Measurements from ENCODE around the gene MAN2A1. TPM values are rescaled to one million over a fixed set of nuclear protein-coding genes. Genes with fewer than 3 reads are reported as not detected.

MAN2A1 gene
- total and polyA plus RNA-seq, 5 experiments from 2014 or later = 17.5 to 83.9 (median 20.7) TPM

DNA sequence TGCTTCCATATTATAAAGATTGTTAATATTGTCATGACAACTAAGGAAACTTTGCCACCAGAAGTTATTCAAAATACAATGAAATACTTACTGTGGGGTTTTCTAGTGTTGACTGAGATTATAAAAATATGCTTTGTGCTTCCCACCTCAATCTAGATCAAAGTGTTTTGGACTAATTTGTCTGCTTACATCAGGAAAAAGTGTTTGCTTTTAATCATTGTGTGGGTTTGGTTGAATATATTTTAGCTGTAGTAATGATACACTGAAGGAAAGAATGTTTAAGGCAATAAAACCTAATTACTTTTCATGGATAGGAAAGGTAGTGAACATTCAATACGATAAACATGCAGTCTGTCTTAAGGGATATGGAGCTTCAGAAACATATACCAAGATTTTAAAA, 29.8 kb upstream of the MAN2A1 start:
- H3K9me3 Mint-ChIP-seq = no peaks in the 10 kb centered on the region
- POLR2A ChIA-PET = no interaction called here

DNA sequence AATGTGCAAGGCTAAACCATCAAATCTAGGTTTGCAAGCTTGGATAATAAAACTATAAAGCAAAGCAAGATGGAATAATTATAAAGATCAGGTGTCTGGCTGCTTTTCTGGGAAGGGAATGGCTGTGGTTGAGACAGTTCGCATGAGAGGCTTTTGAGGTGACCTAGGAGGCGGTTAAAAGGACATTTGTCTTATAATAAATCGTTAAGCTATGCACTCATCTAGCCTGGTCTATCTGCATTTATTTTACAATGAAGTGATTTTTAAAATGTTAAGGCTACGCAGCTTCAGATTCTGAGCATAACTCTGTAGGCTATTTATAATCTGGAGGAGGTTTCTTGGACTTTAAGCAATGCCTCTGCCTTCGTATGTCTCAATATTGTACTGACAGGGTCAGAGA, 29.4 kb upstream of the MAN2A1 start:
- no peak for DNase-seq
- no peak for ATAC-seq
- POLR2A ChIA-PET = no interaction called here
- H3K36me3 Mint-ChIP-seq = no peaks in the 10 kb centered on the region
- H3K27me3 Mint-ChIP-seq = peaks cover 3 to 20% (median 7%) of the 10 kb centered on the region in 5 donors
- H3K27ac Mint-ChIP-seq = no peak overlapping the region
- peaks cover 10 to 19% (median 17%) of the 10 kb centered on the region in 4 donors for H3K4me1 Mint-ChIP-seq
- H3K4me3 Mint-ChIP-seq = no peak overlapping the region
- no peaks in the 10 kb centered on the region for H3K9me3 Mint-ChIP-seq

More for the DNA sequence above, 29.8 kb upstream of the MAN2A1 start:
- H3K27me3 Mint-ChIP-seq = peaks cover 3 to 23% (median 7%) of the 10 kb centered on the region in 5 donors
- H3K4me1 Mint-ChIP-seq = peaks cover 10 to 19% (median 17%) of the 10 kb centered on the region in 4 donors
- ATAC-seq = no peak
- H3K4me3 Mint-ChIP-seq = no peak overlapping the region
- no peak overlapping the region for H3K27ac Mint-ChIP-seq
- no peaks in the 10 kb centered on the region for H3K36me3 Mint-ChIP-seq
- no peak for DNase-seq

DNA sequence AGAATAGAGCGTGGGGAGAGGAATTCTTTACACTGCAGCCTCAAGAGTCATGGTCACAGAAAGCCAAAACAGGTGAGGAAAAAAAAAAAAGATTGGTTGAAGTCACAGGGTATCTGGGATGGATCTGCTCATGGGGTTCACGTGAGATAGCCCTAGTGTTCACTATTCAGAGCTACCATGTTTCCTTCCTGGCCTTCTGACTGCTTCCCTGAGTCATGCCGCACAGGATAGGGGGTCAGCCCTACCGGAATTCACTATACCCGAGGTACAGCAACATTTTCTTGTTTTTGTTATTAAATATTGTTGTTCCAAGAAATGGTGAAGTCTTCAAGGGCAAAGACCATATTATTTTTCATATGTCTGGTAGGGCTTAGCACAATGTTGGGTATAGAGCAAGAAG, 21.5 kb upstream of the MAN2A1 start:
- POLR2A ChIA-PET = no interaction called here
- DNase-seq = no peak
- Mint-ChIP-seq H3K4me3 (no peak overlapping the region), H3K27ac (no peak overlapping the region), H3K9me3 (no peaks in the 10 kb centered on the region), H3K4me1 (no peaks in the 10 kb centered on the region), H3K27me3 (peaks cover 0 to 13% (median 8%) of the 10 kb centered on the region in 5 donors), H3K36me3 (no peaks in the 10 kb centered on the region)
- ATAC-seq = no peak

DNA sequence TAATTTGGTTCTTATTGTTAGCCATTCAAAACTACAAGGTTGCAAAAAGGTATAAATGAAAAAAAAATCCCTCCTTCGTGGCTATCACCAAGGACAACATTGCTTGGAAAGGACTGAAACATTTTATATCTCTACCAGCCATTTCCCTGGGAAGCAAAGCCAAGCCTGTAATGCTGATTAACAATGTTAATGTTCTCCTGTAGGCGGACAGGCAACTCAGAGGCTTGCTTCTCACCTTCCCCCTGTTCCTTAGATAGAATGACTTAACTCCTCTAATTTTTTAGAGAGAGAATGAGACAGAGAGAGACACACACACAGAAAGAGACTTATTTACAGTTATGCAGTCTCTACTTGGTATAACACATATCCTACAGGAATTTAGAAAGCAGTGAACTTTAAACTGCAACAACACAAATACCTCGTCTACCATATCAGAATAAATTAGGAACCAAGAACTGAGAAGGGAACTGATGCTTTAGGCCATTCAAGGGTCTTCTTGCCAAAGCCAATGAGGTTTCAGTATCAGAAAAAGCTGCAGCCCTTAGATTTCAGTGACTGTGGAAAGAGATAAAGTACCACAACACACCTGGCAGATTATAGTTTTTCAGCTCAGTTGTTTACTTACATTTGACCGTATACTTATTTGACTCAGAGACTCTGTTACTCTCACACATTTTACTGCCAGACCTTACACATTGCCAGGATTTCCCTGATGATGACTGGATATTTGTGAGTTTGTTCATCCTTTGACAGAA, 20.9 kb upstream of the MAN2A1 start:
- H3K27me3 Mint-ChIP-seq = peaks cover 0 to 18% (median 10%) of the 10 kb centered on the region in 5 donors
- no peaks in the 10 kb centered on the region for H3K36me3 Mint-ChIP-seq
- DNase-seq (no peak), ATAC-seq (no peak)
- no peak overlapping the region for H3K27ac Mint-ChIP-seq
- no peaks in the 10 kb centered on the region for H3K9me3 Mint-ChIP-seq
- POLR2A ChIA-PET = no interaction called here
- no peak overlapping the region for H3K4me3 Mint-ChIP-seq
- no peaks in the 10 kb centered on the region for H3K4me1 Mint-ChIP-seq

DNA sequence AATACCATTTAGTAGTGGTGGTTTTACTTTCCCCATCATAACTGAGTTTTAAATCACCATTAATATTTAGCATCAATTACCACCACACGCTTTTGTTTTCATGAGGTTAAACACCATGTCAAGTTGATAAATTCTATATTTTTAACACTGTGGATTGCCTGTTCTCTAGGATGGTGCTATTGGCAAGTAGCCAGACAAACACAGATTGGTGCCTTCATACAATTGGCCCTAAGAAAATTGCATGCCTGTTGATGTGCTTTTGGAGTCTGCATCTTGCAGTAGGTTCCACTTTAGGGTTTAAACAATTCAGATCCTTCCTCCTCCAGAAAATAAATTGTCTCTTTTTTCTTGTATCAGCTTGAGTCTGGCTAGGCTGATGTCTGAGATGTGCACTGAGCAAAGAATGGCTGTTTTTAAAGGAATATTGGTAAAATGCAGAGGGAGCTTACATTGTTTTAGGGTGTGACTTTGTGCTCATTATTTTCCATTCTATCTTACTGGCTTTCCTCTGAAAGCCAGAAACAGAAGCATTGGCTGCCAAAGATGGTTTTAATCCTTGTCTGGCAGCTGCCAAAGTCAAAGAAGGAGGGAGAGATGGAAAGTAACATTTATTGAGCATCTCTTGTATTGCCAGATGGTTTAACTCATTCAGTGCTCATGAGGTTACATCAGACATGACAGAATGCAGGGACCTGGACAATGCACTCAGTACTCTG, 19.6 kb upstream of the MAN2A1 start:
- no peaks in the 10 kb centered on the region for H3K36me3 Mint-ChIP-seq
- DNase-seq (no peak), ATAC-seq (no peak)
- H3K27me3 Mint-ChIP-seq = peaks cover 3 to 22% (median 12%) of the 10 kb centered on the region in 5 donors
- H3K4me3 Mint-ChIP-seq = no peak overlapping the region
- no peaks in the 10 kb centered on the region for H3K4me1 Mint-ChIP-seq
- no peaks in the 10 kb centered on the region for H3K9me3 Mint-ChIP-seq
- POLR2A ChIA-PET = no interaction called here
- H3K27ac Mint-ChIP-seq = no peak overlapping the region

DNA sequence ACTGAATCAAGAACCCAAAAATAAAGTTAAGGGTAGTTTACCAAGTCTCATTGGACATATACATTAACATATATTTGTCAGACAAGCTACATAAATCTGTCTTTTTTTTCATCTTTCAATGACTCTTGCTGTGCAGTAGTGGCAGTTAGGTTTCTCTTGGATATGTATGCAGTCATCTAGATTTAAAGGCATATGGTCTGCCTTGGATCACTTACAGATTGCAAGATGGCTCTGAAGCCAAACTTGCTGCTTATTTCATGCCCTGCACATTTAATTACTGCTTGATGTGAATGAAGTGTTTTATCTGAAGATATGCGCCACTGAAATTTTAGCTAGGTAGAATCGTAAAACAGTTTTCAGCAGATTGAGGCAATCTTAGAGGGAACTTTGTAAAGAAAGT, 18.6 kb upstream of the MAN2A1 start:
- ATAC-seq = no peak
- H3K4me3 Mint-ChIP-seq = no peak overlapping the region
- H3K27me3 Mint-ChIP-seq = peaks cover 3 to 25% (median 12%) of the 10 kb centered on the region in 5 donors
- no peak for DNase-seq
- H3K27ac Mint-ChIP-seq = no peak overlapping the region
- no peaks in the 10 kb centered on the region for H3K4me1 Mint-ChIP-seq
- H3K9me3 Mint-ChIP-seq = no peaks in the 10 kb centered on the region
- H3K36me3 Mint-ChIP-seq = no peaks in the 10 kb centered on the region
- POLR2A ChIA-PET = no interaction called here

DNA sequence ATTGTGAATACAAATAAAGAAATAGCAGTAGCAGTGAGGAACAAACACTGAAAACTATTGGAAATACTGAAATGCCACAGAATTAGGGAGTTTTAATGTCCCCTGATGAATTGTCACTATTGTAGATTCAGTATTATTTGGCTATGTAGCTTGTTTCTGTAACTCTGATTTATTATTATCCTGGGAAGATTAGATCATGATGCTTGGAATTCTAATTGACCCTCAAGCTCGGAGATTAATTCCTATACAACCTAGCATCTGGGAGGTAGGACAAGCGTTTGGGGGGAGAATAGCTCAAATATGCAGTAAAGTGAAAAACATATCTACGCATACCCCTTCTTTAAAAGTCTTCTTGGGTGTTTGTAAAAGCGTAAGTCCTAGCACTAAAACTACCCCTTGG, 15.1 kb upstream of the MAN2A1 start:
- no peak overlapping the region for H3K27ac Mint-ChIP-seq
- POLR2A ChIA-PET = no interaction called here

DNA sequence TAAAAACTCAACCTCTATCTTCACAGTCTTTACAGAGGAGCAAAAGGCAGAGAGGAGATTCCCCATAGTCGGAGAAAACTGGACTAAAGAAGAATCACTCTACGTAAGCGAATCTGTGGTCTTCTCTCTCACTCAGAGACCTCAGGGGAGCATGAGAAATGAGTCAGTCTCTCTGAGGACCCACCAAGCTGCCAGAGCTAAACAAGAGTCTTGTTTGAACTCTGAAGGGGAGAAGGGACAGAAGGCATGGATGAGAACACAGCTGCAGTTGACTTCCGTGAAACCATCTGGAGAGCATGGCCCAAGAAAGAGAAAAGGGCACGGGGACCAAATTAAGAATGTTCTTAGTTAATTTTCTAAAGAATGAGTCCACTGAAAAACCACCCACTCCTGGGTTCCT, 12.8 kb upstream of the MAN2A1 start:
- no peak for DNase-seq
- Mint-ChIP-seq H3K27ac (no peak overlapping the region), H3K9me3 (no peaks in the 10 kb centered on the region), H3K36me3 (no peaks in the 10 kb centered on the region), H3K27me3 (peaks cover 3 to 32% (median 11%) of the 10 kb centered on the region in 5 donors), H3K4me1 (no peaks in the 10 kb centered on the region), H3K4me3 (no peak overlapping the region)
- POLR2A ChIA-PET = interaction anchor here (1.2 kb wide), 1 partner anchor 13 kb away, joined by 4 read pairs; the partner anchor contains the start of gene MAN2A1
- no peak for ATAC-seq

More for the DNA sequence above, 15.1 kb upstream of the MAN2A1 start:
- ATAC-seq (no peak), DNase-seq (no peak)
- peaks cover 3 to 33% (median 11%) of the 10 kb centered on the region in 5 donors for H3K27me3 Mint-ChIP-seq
- no peak overlapping the region for H3K4me3 Mint-ChIP-seq
- no peaks in the 10 kb centered on the region for H3K9me3 Mint-ChIP-seq
- no peaks in the 10 kb centered on the region for H3K4me1 Mint-ChIP-seq
- no peaks in the 10 kb centered on the region for H3K36me3 Mint-ChIP-seq

DNA sequence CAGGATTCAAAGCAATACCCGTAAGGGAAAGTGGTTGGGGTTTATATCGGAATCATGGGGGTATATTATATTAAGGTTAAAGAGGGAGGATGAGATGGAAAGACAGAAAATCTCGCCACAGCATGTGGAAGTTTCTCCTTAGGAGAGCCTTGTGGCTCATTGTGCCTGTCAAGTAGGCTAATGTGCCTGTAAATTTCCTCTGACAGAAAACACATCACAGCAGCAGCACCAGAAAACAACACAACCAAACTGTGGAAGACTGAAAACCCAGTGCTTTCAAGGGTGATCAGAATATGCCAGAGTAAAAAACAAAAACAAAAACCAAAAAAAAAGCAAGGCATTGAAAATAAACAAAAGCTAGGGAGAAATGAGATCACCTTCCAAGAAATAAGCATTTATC, 11.3 kb upstream of the MAN2A1 start:
- POLR2A ChIA-PET = no interaction called here
- Mint-ChIP-seq H3K4me1 (no peaks in the 10 kb centered on the region), H3K36me3 (no peaks in the 10 kb centered on the region), H3K9me3 (no peaks in the 10 kb centered on the region), H3K4me3 (no peak overlapping the region), H3K27me3 (peaks cover 3 to 20% (median 10%) of the 10 kb centered on the region in 5 donors), H3K27ac (no peak overlapping the region)
- ATAC-seq (no peak), DNase-seq (no peak)

DNA sequence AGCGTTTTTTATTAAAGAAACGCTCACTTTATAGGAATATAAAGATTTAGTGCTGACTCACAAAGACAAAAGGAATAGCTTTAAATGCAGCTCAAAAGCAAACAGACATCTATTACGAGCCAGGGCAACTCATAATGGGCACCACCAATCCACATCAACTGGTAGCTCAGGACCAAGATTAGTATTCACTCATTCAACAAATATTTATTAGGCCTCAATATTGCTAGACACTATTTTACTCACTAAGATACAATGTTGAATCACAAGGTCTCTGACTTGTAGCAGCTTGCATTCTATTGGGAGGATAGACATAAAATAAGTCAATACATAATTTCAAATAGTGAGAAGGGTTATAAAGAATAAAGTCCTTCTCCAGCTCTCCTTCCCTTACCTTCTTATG, 8.0 kb upstream of the MAN2A1 start:
- POLR2A ChIA-PET = interaction anchor here (1.2 kb wide), 1 partner anchor 8 kb away, joined by 4 read pairs; the partner anchor contains the start of gene MAN2A1
- Mint-ChIP-seq H3K4me1 (no peaks in the 10 kb centered on the region), H3K4me3 (no peak overlapping the region), H3K27ac (no peak overlapping the region), H3K36me3 (no peaks in the 10 kb centered on the region), H3K27me3 (peaks cover 0 to 5% (median 3%) of the 10 kb centered on the region in 5 donors), H3K9me3 (no peaks in the 10 kb centered on the region)
- no peak for DNase-seq
- no peak for ATAC-seq

DNA sequence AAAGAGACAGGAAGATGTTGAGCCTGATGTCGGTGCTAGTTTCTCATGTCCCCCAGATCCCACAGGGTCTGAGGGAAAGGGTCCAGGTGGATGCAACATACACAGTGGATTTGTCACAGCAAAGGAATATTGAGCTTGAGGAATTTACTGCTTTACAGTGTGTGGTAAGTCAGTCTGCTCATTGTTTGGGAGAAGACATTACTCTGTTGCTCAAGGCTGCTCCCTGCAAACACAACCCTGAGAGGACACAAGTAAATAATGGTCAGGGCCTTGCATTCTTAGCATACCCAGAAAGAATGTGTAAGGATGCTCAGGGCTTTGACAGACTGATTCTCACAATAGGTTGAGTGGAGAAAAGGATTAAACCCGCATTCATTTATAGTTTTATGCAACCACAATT, 7.3 kb upstream of the MAN2A1 start:
- H3K27ac Mint-ChIP-seq = no peak overlapping the region

DNA sequence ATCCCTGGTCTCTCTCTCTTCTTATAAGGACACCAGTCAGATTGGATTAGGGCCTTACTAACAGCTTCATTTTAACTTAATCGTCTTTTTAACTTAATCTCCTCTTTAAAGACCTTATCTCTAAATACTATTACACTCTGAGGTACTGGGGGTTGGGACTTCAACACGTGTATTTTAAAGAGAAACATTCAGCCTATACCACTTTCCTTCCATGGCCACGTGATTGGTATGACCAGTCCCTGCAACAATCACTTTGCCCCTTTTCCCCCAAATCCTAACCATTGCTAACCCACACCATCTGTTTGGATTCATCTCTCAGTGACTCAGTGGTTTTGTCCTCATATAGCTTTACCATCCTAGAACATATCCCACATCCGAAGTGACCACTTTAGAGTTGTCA, 3.8 kb upstream of the MAN2A1 start:
- ATAC-seq (no peak), DNase-seq (no peak)
- H3K4me1 Mint-ChIP-seq = peaks cover 3 to 6% (median 3%) of the 10 kb centered on the region in 4 donors
- H3K9me3 Mint-ChIP-seq = peaks cover 0 to 5% (median 0%) of the 10 kb centered on the region in 9 donors
- H3K27me3 Mint-ChIP-seq = peaks cover 0 to 3% (median 0%) of the 10 kb centered on the region in 5 donors
- H3K27ac Mint-ChIP-seq = no peak overlapping the region
- no peak overlapping the region for H3K4me3 Mint-ChIP-seq
- POLR2A ChIA-PET = no interaction called here
- H3K36me3 Mint-ChIP-seq = no peaks in the 10 kb centered on the region

More for the DNA sequence above, 7.3 kb upstream of the MAN2A1 start:
- POLR2A ChIA-PET = no interaction called here
- H3K36me3 Mint-ChIP-seq = no peaks in the 10 kb centered on the region
- peaks cover 0 to 3% (median 0%) of the 10 kb centered on the region in 5 donors for H3K27me3 Mint-ChIP-seq
- no peak for ATAC-seq
- H3K4me1 Mint-ChIP-seq = no peaks in the 10 kb centered on the region
- no peak overlapping the region for H3K4me3 Mint-ChIP-seq
- DNase-seq = no peak
- no peaks in the 10 kb centered on the region for H3K9me3 Mint-ChIP-seq

DNA sequence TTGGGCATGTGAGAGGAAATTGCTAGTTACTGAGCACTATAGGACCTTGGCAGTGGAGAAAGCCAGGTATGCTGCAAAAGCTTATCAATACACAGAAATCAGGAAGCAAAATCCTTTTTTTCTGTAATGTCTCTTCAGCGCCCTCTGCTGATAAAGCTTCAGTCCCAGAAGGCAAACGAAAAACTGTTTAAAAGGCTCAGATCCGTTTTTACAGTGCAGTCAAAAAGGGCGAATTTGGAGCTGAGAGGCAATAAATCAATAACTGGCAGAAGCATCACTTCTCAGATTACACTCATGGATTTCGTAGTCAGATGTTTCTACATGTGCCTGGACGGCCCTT, 1.1 kb upstream of the MAN2A1 start:
- no peaks in the 10 kb centered on the region for H3K27me3 Mint-ChIP-seq
- DNase-seq = peak in 2 of 10 donors; percentile 13 to 41
- POLR2A ChIA-PET = interaction anchor here (0.8 to 5.1 kb wide), 7 partner anchors 12 to 1050 kb away, joined by 3 to 61 read pairs (median 4); partner anchors contain the start of genes PJA2 and SLC25A46

More for the DNA sequence above, 1.1 kb upstream of the MAN2A1 start:
- ATAC-seq = no peak
- Mint-ChIP-seq H3K36me3 (no peaks in the 10 kb centered on the region), H3K4me1 (peaks cover 15 to 33% (median 28%) of the 10 kb centered on the region in 4 donors), H3K27ac (peak overlapping the region; percentile 88 to 95 (median 92)), H3K4me3 (peak overlapping the region; percentile 85 to 95 (median 92)), H3K9me3 (peaks cover 0 to 5% (median 0%) of the 10 kb centered on the region in 9 donors)

Data from naive thymus-derived CD8-positive, alpha-beta T cell (primary cell).